KG1 (cell line): ENCODE measurements around the gene ZNF562.
A peak's percentile ranks its signal among the peaks of the same experiment; 100 is the strongest.

Source experiments
- DNase-seq: peaks from one replicate; lab custom pipeline; 2025; lab: John Stamatoyannopoulos, UW

The ZNF562 gene

GRCh38 chr19:9644472-9644871 lies 30.4 kb downstream of the ZNF562 start:
- no peak for DNase-seq

GRCh38 chr19:9641810-9642209 lies 33.1 kb downstream of the ZNF562 start:
- no peak for DNase-seq

- DNase-seq: no peak
These were observed 33.9 kb downstream of the ZNF562 start for GRCh38 chr19:9640956-9641355.

- no peak for DNase-seq
These were observed 38.9 kb downstream of the ZNF562 start for GRCh38 chr19:9636018-9636417.

- DNase-seq: no peak
These were observed 47.0 kb downstream of the ZNF562 start for GRCh38 chr19:9627856-9628255.

- DNase-seq: no peak
These were observed 52.4 kb downstream of the ZNF562 start for GRCh38 chr19:9622531-9622930.

- DNase-seq: peak; percentile 77
These were observed 53.5 kb downstream of the ZNF562 start, which contains the start of gene ZNF561 for GRCh38 chr19:9621156-9622037. Gene ZNF561 (minus strand): TSS chr19:9621232. CDS start chr19:9619456, 1,776 bp downstream.

GRCh38 chr19:9620842-9621155 lies 54.1 kb downstream of the ZNF562 start:
- no peak for DNase-seq

- no peak for DNase-seq
These were observed 59.1 kb downstream of the ZNF562 start for GRCh38 chr19:9615844-9616243.

- DNase-seq: no peak
These were observed 64.3 kb downstream of the ZNF562 start for GRCh38 chr19:9610484-9611113.

GRCh38 chr19:9608912-9609311 lies 66.0 kb downstream of the ZNF562 start:
- DNase-seq: no peak

- no peak for DNase-seq
These were observed 77.9 kb downstream of the ZNF562 start for GRCh38 chr19:9597027-9597426.
